Mammary epithelial cell (primary cell): Measurements from ENCODE around the gene ASRGL1.

Source experiments
- CTCF ChIP-seq, 2 donors: IDR thresholded peaks in 1 of 2; conservative IDR thresholded peaks in 1 of 2; 2 replicates each; pipeline ENCODE4 v1.5.1; 2011 to 2012; ENCODE audit warnings: inconsistent platforms in 2 of 2, low read length in 2 of 2, mild to moderate bottlenecking in 2 of 2, control low read depth in 1 of 2, low read depth in 1 of 2; ENCODE audit not compliant: insufficient read depth in 1 of 2; ENCODE audit errors: extremely low read depth in 1 of 2
- EZH2 ChIP-seq: IDR thresholded peaks from 2 replicates; pipeline ENCODE4 v1.6.1; 2012; ENCODE audit warnings: low read length, inconsistent platforms, borderline replicate concordance

- TF ChIP-seq CTCF (conservative IDR thresholded peaks at IDR 0.05 in 1 of 2, IDR thresholded peaks at IDR 0.05 in 1 of 2; ENCODE audit: extremely low read depth in 1 of 2, insufficient read depth in 1 of 2, low read depth in 1 of 2, low read length in 2 of 2), result no peak
- no peak for TF ChIP-seq EZH2
Measured at GRCh38 chr11:62390237-62390636, 53.0 kb downstream of the ASRGL1 start.
